IPS-20b (cell line): ENCODE measurements around the gene DDX41.

ENCODE experiments used
- H3K27ac ChIP-seq: one replicate; pipeline ENCODE4 v1.5.1; 2013; ENCODE audit warnings: low read length
- H3K27me3 ChIP-seq: 2 replicates; pipeline ENCODE4 v1.6.1; 2013; ENCODE audit warnings: mild to moderate bottlenecking, low read length, inconsistent platforms; ENCODE audit not compliant: insufficient read depth
- H3K36me3 ChIP-seq: 2 replicates; pipeline ENCODE4 v1.6.1; 2013; ENCODE audit warnings: low read depth, mild to moderate bottlenecking, inconsistent platforms, low read length, moderate library complexity; ENCODE audit not compliant: insufficient read depth
- H3K4me1 ChIP-seq: 2 replicates; pipeline ENCODE4 v1.6.1; 2013; ENCODE audit warnings: mild to moderate bottlenecking, control low read depth, inconsistent platforms, low read length, moderate library complexity; ENCODE audit not compliant: insufficient read depth
- H3K4me3 ChIP-seq: 2 replicates; pipeline ENCODE4 v1.5.1; 2013; ENCODE audit warnings: mild to moderate bottlenecking, low read length, inconsistent platforms
- H3K9ac ChIP-seq: 2 replicates; pipeline ENCODE4 v1.6.1; 2013; ENCODE audit warnings: low read depth, mild to moderate bottlenecking, inconsistent platforms, low read length, moderate library complexity
- H3K9me3 ChIP-seq: 2 replicates; pipeline ENCODE4 v1.6.1; 2013; ENCODE audit warnings: mild to moderate bottlenecking, low read depth, low read length, inconsistent platforms; ENCODE audit not compliant: insufficient read depth

Gene DDX41

GRCh38 chr5:177550122-177550521 lies 33.4 kb upstream of the DDX41 start:
- Histone ChIP-seq H3K36me3 (peaks cover 31% of the 10 kb centered on the region), H3K4me3 (no peak overlapping the region), H3K9ac (no peak overlapping the region), H3K27me3 (no peaks in the 10 kb centered on the region), H3K9me3 (no peaks in the 10 kb centered on the region), H3K4me1 (peaks cover 11% of the 10 kb centered on the region; the same call in 1 of the 2 replicates), H3K27ac (no peak overlapping the region)

DNA sequence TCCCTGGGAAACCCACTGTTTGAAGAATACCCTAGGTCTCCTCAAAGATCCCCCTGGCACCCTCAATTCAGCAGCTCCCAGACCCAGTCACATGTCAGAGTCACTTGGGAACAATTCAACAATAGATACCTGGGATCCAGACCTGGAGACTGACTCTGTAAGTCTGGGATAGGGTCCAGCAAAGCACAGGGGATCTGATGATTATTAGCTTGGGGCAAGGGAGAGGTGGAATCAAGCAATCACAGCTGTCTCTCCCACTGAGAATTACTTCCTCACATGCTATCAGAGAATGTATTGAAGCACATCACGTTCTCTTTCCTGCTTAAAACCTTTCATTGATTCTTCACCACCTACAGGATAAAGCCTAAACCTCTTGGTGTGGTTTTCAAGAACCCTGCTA lies 31.7 kb upstream of the DDX41 start:
- H3K4me1 ChIP-seq = peaks cover 11% of the 10 kb centered on the region; the same call in 1 of the 2 replicates
- no peaks in the 10 kb centered on the region for H3K27me3 ChIP-seq
- no peaks in the 10 kb centered on the region for H3K9me3 ChIP-seq
- no peak overlapping the region for H3K27ac ChIP-seq
- no peak overlapping the region for H3K4me3 ChIP-seq
- peaks cover 31% of the 10 kb centered on the region for H3K36me3 ChIP-seq
- H3K9ac ChIP-seq = peak overlapping the region; percentile 2; the same call in 1 of the 2 replicates

DNA sequence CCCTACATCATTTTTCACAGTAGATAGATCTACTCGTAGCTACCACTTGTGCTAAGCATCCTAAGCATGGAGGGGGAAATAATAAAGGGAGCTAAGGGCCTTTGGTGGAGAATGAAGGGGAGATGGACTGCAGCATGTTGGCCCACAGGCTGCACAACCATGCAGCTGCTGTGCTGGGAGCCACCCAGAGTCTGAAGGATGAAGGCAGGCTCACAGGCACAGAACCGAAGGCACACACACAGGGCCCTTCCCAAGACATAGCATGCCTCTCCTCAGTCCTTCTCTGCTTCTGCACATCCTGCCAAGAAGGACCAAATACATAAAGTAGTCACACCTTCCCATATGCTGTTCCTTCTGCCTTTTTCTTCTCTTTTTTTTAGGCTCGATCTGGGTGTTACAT lies 31.0 kb upstream of the DDX41 start:
- no peak overlapping the region for H3K9ac ChIP-seq
- peaks cover 30% of the 10 kb centered on the region for H3K36me3 ChIP-seq
- no peak overlapping the region for H3K4me3 ChIP-seq
- H3K9me3 ChIP-seq = no peaks in the 10 kb centered on the region
- peaks cover 4% of the 10 kb centered on the region; the same call in 1 of the 2 replicates for H3K4me1 ChIP-seq
- no peaks in the 10 kb centered on the region for H3K27me3 ChIP-seq
- H3K27ac ChIP-seq = no peak overlapping the region

- Histone ChIP-seq H3K36me3 (peaks cover 24% of the 10 kb centered on the region), H3K9ac (no peak overlapping the region), H3K9me3 (no peaks in the 10 kb centered on the region), H3K27me3 (no peaks in the 10 kb centered on the region), H3K27ac (no peak overlapping the region), H3K4me1 (0 out of 2 replicates have a peak, but pooled peaks cover 4% of the 10 kb centered on the region), H3K4me3 (no peak overlapping the region)
Measured at GRCh38 chr5:177546258-177546741, 29.5 kb upstream of the DDX41 start.

GRCh38 chr5:177545487-177546257 lies 28.9 kb upstream of the DDX41 start:
- no peak overlapping the region for H3K27ac ChIP-seq
- H3K4me3 ChIP-seq = no peak overlapping the region
- H3K4me1 ChIP-seq = 0 out of 2 replicates have a peak, but pooled peaks cover 4% of the 10 kb centered on the region
- peaks cover 20% of the 10 kb centered on the region for H3K36me3 ChIP-seq
- no peaks in the 10 kb centered on the region for H3K9me3 ChIP-seq
- H3K9ac ChIP-seq = no peak overlapping the region
- no peaks in the 10 kb centered on the region for H3K27me3 ChIP-seq

- Histone ChIP-seq H3K4me3 (no peak overlapping the region), H3K9ac (no peak overlapping the region), H3K4me1 (0 out of 2 replicates have a peak, but pooled peaks cover 4% of the 10 kb centered on the region), H3K36me3 (peaks cover 31% of the 10 kb centered on the region), H3K27ac (no peak overlapping the region), H3K27me3 (no peaks in the 10 kb centered on the region), H3K9me3 (no peaks in the 10 kb centered on the region)
Measured at GRCh38 chr5:177542816-177543465, 26.2 kb upstream of the DDX41 start.

DNA sequence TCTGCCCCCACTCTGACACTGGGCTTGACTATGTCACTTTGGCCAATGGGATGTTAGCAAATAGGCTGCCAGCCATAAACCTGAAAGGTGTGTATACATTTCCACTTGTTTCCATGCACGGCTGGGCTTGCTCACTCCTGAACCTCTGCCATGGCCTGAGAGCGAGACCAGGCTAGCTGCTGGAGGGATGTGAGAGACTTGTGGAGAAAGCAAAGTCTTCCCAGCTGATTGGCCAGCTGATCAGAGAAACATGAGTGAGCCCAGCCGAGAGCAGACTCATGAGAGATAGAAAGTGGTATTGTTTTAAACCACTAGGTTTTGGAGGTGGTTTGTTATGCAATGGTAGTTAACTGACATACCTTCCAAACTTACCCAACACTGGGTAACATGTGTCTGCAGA lies 23.7 kb upstream of the DDX41 start:
- no peaks in the 10 kb centered on the region for H3K4me1 ChIP-seq
- H3K9ac ChIP-seq = no peak overlapping the region
- H3K4me3 ChIP-seq = no peak overlapping the region
- H3K9me3 ChIP-seq = no peaks in the 10 kb centered on the region
- H3K36me3 ChIP-seq = peaks cover 55% of the 10 kb centered on the region
- H3K27me3 ChIP-seq = no peaks in the 10 kb centered on the region
- H3K27ac ChIP-seq = no peak overlapping the region

GRCh38 chr5:177539411-177539810 lies 22.6 kb upstream of the DDX41 start:
- H3K4me3 ChIP-seq = no peak overlapping the region
- H3K9me3 ChIP-seq = no peaks in the 10 kb centered on the region
- no peak overlapping the region for H3K9ac ChIP-seq
- no peak overlapping the region for H3K27ac ChIP-seq
- peaks cover 65% of the 10 kb centered on the region for H3K36me3 ChIP-seq
- no peaks in the 10 kb centered on the region for H3K4me1 ChIP-seq
- H3K27me3 ChIP-seq = no peaks in the 10 kb centered on the region

GRCh38 chr5:177538876-177539275 lies 22.1 kb upstream of the DDX41 start:
- H3K27ac ChIP-seq = no peak overlapping the region

GRCh38 chr5:177537389-177538361 lies 20.9 kb upstream of the DDX41 start:
- no peak overlapping the region for H3K27ac ChIP-seq
- no peaks in the 10 kb centered on the region for H3K4me1 ChIP-seq
- no peaks in the 10 kb centered on the region for H3K9me3 ChIP-seq
- peaks cover 76% of the 10 kb centered on the region for H3K36me3 ChIP-seq
- H3K4me3 ChIP-seq = no peak overlapping the region
- no peaks in the 10 kb centered on the region for H3K27me3 ChIP-seq
- H3K9ac ChIP-seq = no peak overlapping the region

More at GRCh38 chr5:177538876-177539275, 22.1 kb upstream of the DDX41 start:
- peaks cover 67% of the 10 kb centered on the region for H3K36me3 ChIP-seq
- no peaks in the 10 kb centered on the region for H3K27me3 ChIP-seq
- H3K9ac ChIP-seq = no peak overlapping the region
- H3K9me3 ChIP-seq = no peaks in the 10 kb centered on the region
- H3K4me1 ChIP-seq = no peaks in the 10 kb centered on the region
- H3K4me3 ChIP-seq = no peak overlapping the region

DNA sequence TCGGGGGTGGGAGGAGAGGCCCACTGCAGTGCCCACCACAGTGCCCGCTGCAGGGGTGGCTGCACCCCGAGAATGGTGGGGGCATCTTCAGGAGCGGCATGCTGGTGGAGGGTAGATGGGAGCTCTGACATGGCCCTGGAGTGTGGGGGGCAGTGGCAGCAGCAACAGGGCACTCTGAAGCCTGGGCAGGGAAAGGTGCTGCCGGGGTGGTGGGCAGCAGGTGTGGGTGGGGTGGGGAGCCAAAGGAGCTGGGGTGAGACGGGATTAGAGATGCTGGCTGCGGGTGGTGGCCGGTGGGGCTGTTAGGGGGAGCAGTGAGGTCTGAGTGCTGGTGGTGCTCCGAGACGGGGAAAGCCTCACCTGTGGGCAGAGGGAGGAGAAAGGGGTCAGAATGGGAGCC lies 19.6 kb upstream of the DDX41 start:
- Histone ChIP-seq H3K4me1 (no peaks in the 10 kb centered on the region), H3K36me3 (peaks cover 80% of the 10 kb centered on the region), H3K27ac (no peak overlapping the region), H3K4me3 (no peak overlapping the region), H3K9ac (no peak overlapping the region), H3K27me3 (no peaks in the 10 kb centered on the region), H3K9me3 (no peaks in the 10 kb centered on the region)
